ENCODE data around the gene BRF1.

Gene BRF1

DNA sequence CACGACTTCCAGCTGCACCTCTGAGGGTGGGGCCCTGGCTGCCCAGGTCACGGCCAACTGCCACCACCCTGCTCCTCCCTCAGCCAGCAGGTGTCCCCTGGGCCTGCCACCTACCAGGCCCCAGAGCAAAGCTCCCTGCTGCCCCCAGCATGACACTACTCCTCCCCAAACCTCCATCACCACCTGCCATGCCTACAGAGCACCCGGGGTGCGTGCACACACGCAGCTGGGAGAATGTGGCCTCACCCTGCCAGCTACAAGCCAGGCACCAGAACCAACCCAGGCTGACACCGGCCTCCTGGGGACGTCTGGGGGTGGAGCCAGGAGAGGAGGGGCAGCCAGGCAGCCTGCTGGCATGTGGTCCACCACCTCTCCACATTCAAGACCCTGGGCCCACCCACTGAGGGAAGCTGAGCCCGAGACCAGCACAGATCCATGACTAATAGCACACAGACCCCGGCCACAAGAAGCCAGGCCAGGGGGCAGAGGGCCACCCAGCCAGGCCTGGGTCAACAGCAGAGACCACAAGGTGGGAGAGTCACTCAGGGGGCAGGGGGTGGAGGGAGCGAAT, 135.6 kb downstream of the BRF1 start:
- FAIRE-seq (no peak), DNase-seq (ENCODE audit: insufficient read length, low spot score) (no peak)
- TF ChIP-seq POLR2A (IDR thresholded peaks at IDR 0.05; ENCODE audit: low read depth, low read length) = no peak

DNA sequence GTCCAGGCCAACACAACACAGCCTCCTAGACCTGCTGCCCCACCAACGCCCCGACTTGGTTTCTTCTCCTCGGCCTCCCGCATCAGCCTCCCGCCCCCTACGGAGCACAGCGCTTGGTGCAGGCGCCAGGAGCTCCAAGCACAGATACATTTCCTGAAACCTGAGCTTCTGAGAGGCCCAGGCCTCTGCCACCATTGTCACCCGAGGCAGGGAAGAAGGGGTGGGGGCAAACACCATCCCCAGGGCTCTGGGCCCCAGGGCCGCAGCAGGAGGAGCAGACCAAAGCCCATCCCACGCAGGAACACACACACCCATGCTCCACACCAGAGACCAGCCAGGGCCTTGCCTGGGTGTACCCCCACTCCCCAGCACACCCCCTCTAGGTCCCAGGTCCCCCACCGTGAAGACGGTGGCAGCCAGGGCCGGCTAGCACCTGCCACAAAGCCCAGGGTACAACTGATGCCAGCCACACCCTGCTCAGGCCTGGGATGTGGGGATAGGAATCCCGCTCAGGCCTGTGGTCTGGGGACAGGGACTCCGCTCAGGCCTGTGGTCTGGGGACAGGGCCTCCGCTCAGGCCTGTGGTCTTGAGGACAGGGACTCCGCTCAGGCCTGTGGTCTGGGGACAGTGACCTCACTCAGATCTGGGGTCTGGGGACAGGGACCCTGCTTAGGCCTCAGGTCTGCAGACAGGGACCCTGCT, 137.6 kb downstream of the BRF1 start:
- FAIRE-seq (no peak), DNase-seq (ENCODE audit: insufficient read length, low spot score) (no peak)
- no peak for TF ChIP-seq POLR2A (IDR thresholded peaks at IDR 0.05; ENCODE audit: low read depth, low read length)

DNA sequence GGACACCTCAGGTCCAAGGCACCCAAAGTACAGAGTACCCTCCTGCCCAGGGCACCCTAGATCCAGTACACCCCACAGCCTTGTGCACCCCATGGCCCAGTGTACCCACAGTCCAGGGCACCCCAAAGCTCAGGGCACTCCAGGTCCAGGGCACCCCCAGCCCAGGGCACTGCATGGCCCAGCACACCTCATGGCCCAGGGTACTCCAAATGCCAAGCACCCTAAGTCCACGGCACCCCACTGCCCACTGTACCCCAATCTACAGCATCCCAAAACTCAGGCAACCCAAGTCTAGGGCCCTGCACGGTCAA, 138.2 kb downstream of the BRF1 start:
- FAIRE-seq (no peak), DNase-seq (ENCODE audit: insufficient read length, low spot score) (no peak)
- no peak for TF ChIP-seq POLR2A (IDR thresholded peaks at IDR 0.05; ENCODE audit: low read depth, low read length)

DNA sequence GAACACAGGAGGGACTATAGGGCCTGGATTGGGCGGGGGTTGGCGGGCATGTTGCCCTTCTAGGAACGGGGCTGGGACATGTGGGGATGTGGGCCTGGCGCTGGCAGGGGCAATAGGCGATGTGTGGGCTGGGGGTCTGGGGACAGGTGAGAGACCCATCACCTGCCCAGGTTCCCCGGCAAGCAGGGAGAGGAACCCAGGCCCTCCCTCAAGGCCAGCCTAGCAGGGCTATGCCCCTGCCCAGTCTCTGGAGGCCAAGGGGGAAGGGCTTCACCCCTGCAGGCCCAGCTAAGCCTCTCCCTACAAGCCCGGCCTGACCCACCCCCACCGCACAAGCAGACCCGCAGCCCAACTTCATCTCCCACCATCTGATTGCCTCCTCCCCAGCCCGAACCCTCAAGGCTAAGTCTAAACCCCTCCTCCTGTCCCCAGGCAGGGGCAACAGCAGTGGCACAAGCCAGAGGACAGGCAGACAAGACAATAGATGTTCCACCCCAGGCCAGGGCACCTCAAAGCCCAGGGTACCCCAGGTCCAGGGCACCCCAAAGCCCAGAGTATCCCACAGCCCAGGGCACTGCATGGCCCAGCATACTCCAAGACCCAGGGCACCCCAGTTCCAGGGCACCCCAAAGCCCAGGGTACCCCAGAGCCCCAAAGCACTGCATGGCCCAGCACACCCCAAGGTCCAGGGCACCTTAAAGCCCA, 138.7 kb downstream of the BRF1 start:
- no peak for FAIRE-seq
- TF ChIP-seq POLR2A (IDR thresholded peaks at IDR 0.05; ENCODE audit: low read depth, low read length) = no peak
- no peak for DNase-seq (ENCODE audit: insufficient read length, low spot score)

DNA sequence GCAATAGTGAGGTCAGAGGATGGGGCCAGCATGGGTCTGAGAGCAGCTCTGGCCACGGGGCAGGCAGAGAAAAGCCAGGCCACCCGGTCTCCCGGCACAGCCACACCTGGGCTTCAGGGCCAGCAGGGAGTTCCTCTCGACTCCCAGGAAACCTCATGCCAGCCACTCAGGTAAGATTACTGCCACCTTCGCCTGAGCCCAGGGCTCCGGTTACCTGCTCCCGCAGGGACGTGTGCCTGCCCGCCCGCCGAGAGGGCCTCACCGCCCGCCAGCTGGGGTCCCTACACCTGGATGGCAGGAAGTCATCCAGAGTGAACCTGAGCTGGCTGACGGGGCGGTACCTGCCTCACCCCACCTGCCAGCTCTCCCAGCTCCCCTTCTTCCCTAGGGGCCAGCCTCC, 139.5 kb downstream of the BRF1 start:
- DNase-seq (ENCODE audit: insufficient read length, low spot score) (no peak), FAIRE-seq (no peak)
- TF ChIP-seq POLR2A (IDR thresholded peaks at IDR 0.05; ENCODE audit: low read depth, low read length) = no peak

DNA sequence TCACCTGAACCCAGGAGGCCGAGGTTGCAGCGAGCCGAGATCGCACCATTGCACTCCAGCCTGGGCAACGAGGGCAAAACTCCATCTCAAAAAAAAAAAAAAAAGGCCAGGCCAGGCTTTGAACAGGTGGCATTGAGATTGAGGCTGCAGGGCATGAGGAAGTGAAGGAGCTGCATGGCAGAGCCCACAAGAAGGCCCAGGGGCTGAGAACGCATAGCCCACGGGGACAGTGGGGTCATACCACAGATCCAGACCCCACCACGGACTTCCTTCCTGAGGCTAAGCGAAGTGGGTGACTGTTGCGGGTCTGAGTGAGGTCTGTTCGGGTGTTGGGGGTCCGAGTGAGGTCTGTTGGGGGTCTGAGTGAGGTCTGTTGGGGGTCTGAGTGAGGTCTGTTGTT, 140.0 kb downstream of the BRF1 start:
- no peak for TF ChIP-seq POLR2A (IDR thresholded peaks at IDR 0.05; ENCODE audit: low read depth, low read length)
- DNase-seq (ENCODE audit: insufficient read length, low spot score) (no peak), FAIRE-seq (no peak)

- no peak for TF ChIP-seq POLR2A (IDR thresholded peaks at IDR 0.05; ENCODE audit: low read depth, low read length)
- DNase-seq (ENCODE audit: insufficient read length, low spot score) (no peak), FAIRE-seq (no peak)
These were observed 141.5 kb downstream of the BRF1 start for GRCh38 chr14:105159344-105159743.

Measured in H54 (cell line).